Fibroblast of peridontal ligament (primary cell): ENCODE data around the gene OTUB1.
"Not testable (repeated sequence)": the region's sequence is repeated elsewhere in the genome, so short reads cannot be mapped to it uniquely, and the experiment has no call there.

Experiments
- DNase-seq: peaks from one replicate; pipeline ENCODE4 v3.0.0-alpha.2; 2010; ENCODE audit errors: extremely low read depth

The OTUB1 gene

GRCh38 chr11:63986156-63986931, at the start of gene OTUB1:
OTUB1 (plus strand) TSS chr11:63986438; CDS start chr11:63986457, 19 bp downstream.
- peak; percentile 82 for DNase-seq

GRCh38 chr11:63937713-63938478, 48.3 kb upstream of the OTUB1 start:
- no peak for DNase-seq

- peak; percentile 90 for DNase-seq
Observed at GRCh38 chr11:63938479-63939396, 47.5 kb upstream of the OTUB1 start, which contains the start of gene NAA40. NAA40 (plus strand) TSS chr11:63939002; CDS start chr11:63939097, 95 bp downstream.

GRCh38 chr11:63939397-63939891, 46.8 kb upstream of the OTUB1 start:
- peak; percentile 27 for DNase-seq

- no peak for DNase-seq
Observed at GRCh38 chr11:63940786-63941185, 45.5 kb upstream of the OTUB1 start.

- DNase-seq = no peak
Observed at GRCh38 chr11:63941901-63942300, 44.3 kb upstream of the OTUB1 start.

- no peak for DNase-seq
Observed at GRCh38 chr11:63942803-63943202, 43.4 kb upstream of the OTUB1 start.

- DNase-seq = no peak
Observed at GRCh38 chr11:63944987-63945386, 41.3 kb upstream of the OTUB1 start.

- peak; percentile 83 for DNase-seq
Observed at GRCh38 chr11:63945477-63946163, 40.6 kb upstream of the OTUB1 start.

GRCh38 chr11:63951779-63952536, 34.3 kb upstream of the OTUB1 start:
- peak; percentile 20 for DNase-seq

GRCh38 chr11:63952570-63952969, 33.7 kb upstream of the OTUB1 start:
- DNase-seq = no peak

- no peak for DNase-seq
Observed at GRCh38 chr11:63958008-63958407, 28.2 kb upstream of the OTUB1 start.

GRCh38 chr11:63961608-63962412, 24.4 kb upstream of the OTUB1 start:
- peak; percentile 49 for DNase-seq

GRCh38 chr11:63963895-63964294, 22.3 kb upstream of the OTUB1 start:
- DNase-seq = not testable (repeated sequence)

GRCh38 chr11:63966444-63966843, 19.8 kb upstream of the OTUB1 start:
- no peak for DNase-seq

- no peak for DNase-seq
Observed at GRCh38 chr11:63969461-63969860, 16.8 kb upstream of the OTUB1 start.

GRCh38 chr11:63970902-63971301, 15.3 kb upstream of the OTUB1 start:
- DNase-seq = no peak

GRCh38 chr11:63973912-63974258, 12.4 kb upstream of the OTUB1 start:
- not testable (repeated sequence) for DNase-seq
